ENCODE measurements around the gene FAM180A. TPM values are rescaled to one million over a fixed set of nuclear protein-coding genes. Genes with fewer than 3 reads are reported as not detected.

Gene FAM180A
- total RNA-seq, 2 donors from 2014 or later, result 79.1 to 133 TPM

- ATAC-seq (ENCODE audit: insufficient number of reproducible peaks, low FRiP score, low read depth), result no peak
- peaks cover 11 to 26% of the 10 kb centered on the region in 2 donors for H3K4me1 ChIP-seq (ENCODE audit: control insufficient read depth in 1 of 2, low read depth in 2 of 2)
- no peak overlapping the region for H3K4me3 ChIP-seq
- H3K27me3 ChIP-seq (replicated peaks; ENCODE audit: insufficient read depth), result no peaks in the 10 kb centered on the region
- DNase-seq (ENCODE audit: low spot score), result no peak
- no peaks in the 10 kb centered on the region for H3K36me3 ChIP-seq
- TF ChIP-seq, protein P1, sequence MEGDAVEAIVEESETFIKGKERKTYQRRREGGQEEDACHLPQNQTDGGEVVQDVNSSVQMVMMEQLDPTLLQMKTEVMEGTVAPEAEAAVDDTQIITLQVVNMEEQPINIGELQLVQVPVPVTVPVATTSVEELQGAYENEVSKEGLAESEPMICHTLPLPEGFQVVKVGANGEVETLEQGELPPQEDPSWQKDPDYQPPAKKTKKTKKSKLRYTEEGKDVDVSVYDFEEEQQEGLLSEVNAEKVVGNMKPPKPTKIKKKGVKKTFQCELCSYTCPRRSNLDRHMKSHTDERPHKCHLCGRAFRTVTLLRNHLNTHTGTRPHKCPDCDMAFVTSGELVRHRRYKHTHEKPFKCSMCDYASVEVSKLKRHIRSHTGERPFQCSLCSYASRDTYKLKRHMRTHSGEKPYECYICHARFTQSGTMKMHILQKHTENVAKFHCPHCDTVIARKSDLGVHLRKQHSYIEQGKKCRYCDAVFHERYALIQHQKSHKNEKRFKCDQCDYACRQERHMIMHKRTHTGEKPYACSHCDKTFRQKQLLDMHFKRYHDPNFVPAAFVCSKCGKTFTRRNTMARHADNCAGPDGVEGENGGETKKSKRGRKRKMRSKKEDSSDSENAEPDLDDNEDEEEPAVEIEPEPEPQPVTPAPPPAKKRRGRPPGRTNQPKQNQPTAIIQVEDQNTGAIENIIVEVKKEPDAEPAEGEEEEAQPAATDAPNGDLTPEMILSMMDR (IDR thresholded peaks at IDR 0.05), result no peak
- no peak overlapping the region for H3K27ac ChIP-seq
- no peaks in the 10 kb centered on the region for H3K9me3 ChIP-seq
These were observed 43.7 kb upstream of the FAM180A start for GRCh38 chr7:135792363-135792668.

DNA sequence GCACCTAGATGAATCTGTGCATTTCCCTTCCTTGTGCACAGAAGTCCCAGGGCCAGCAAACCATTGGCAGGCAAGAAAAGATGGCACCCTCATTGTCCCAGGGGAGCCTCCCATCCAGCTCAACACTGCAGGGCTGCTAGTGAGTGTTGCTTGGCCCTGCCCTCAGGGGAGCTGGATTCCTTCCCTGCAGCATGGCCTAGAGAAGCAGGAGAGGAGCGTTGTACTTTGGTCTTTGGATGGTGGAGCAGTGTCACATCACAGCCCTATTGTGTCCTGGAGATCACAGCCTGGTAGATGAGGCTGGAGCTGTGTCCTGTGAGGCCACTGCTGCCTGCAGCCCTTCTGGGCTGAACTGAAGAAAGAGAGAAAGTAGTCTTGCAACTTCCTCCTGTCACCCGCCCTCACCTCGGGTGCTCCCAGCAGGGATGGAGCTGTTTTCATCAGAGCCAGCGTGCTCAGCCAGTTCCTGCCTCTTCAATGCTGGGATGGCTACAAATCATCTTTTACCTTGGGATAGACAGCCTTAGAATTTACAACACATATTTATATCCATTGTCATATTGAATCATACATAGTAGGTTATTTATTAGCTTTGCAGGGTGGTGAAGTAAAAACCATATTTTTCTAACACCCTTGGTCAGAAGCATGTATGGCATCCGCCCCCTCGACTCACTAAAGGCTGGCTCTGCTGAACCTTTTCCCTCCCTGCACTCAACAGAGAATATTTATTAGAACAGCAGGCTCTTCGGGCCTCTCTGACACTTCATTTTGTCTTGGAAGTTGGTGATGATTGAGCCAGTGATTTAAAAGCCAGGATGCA, 43.1 kb upstream of the FAM180A start:
- no peak for DNase-seq (ENCODE audit: low spot score)
- Histone ChIP-seq H3K36me3 (no peaks in the 10 kb centered on the region), H3K4me3 (no peak overlapping the region), H3K4me1 (ENCODE audit: control insufficient read depth in 1 of 2, low read depth in 2 of 2) (peaks cover 11 to 20% of the 10 kb centered on the region in 2 donors), H3K27me3 (replicated peaks; ENCODE audit: insufficient read depth) (no peaks in the 10 kb centered on the region), H3K27ac (no peak overlapping the region), H3K9me3 (no peaks in the 10 kb centered on the region)
- no peak for ATAC-seq (ENCODE audit: insufficient number of reproducible peaks, low FRiP score, low read depth)
- TF ChIP-seq, protein P1 (IDR thresholded peaks at IDR 0.05), result no peak

DNA sequence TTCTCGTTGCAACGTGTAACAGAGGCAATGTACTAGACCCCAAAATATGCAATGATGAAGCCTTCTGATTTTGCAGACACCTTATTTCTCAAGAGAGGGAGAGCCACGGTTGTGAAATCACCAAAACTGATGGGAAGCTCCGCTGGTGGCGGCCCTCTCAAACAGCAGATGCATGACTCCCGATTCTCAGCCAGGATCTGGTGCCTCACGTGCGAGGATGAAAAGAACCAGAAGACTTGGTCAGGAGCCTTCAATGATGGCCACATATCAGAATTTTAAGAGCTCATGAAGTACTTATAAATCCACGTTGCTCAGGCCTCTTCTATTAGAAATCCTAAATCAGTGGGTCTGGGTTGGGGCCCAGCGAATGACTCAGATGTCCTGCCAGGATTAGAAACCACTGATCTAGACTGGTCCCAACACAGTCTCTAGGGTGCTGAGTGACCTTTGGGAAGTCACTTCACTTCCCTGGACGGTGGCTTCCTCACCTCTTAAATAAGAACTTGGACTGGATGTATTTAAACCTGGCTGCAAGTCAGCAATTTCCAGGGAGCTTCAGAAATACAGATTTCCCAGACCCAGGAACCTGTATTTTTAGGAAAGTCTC, 41.9 kb upstream of the FAM180A start:
- no peaks in the 10 kb centered on the region for H3K9me3 ChIP-seq
- no peak overlapping the region for H3K27ac ChIP-seq
- peaks cover 2 to 7% of the 10 kb centered on the region in 2 donors for H3K4me1 ChIP-seq (ENCODE audit: control insufficient read depth in 1 of 2, low read depth in 2 of 2)
- TF ChIP-seq, protein P1 (IDR thresholded peaks at IDR 0.05), result no peak
- DNase-seq (ENCODE audit: low spot score) (no peak), ATAC-seq (ENCODE audit: insufficient number of reproducible peaks, low FRiP score, low read depth) (no peak)
- no peaks in the 10 kb centered on the region for H3K36me3 ChIP-seq
- H3K4me3 ChIP-seq, result no peak overlapping the region
- no peaks in the 10 kb centered on the region for H3K27me3 ChIP-seq (replicated peaks; ENCODE audit: insufficient read depth)

DNA sequence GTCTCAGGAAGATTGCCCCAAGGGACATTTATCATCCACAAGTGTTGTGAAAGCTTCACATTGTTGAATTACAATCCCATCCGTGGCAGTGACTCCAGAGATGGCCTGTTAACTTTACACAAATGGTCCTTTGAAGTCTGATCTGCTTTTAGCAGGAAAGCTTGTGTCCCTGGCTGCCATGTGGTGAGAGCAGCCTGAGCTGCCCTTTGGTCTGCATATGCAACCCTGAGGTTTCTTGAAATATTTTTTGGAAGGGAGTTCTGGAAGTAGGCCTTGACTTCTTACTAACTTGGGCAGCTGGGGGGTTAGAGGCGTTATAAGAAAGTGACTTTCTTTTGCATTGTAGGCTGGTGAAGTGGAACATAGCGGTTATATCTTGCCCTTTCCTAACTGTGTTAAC, 41.3 kb upstream of the FAM180A start:
- no peak for ATAC-seq (ENCODE audit: insufficient number of reproducible peaks, low FRiP score, low read depth)
- Histone ChIP-seq H3K4me1 (ENCODE audit: control insufficient read depth in 1 of 2, low read depth in 2 of 2) (peaks cover 0 to 2% of the 10 kb centered on the region in 2 donors), H3K36me3 (no peaks in the 10 kb centered on the region), H3K9me3 (no peaks in the 10 kb centered on the region), H3K4me3 (no peak overlapping the region), H3K27ac (no peak overlapping the region), H3K27me3 (replicated peaks; ENCODE audit: insufficient read depth) (no peaks in the 10 kb centered on the region)
- no peak for DNase-seq (ENCODE audit: low spot score)
- TF ChIP-seq, protein P1 (IDR thresholded peaks at IDR 0.05), result no peak

GRCh38 chr7:135789431-135789830, 40.8 kb upstream of the FAM180A start:
- Histone ChIP-seq H3K27me3 (replicated peaks; ENCODE audit: insufficient read depth) (no peaks in the 10 kb centered on the region), H3K9me3 (no peaks in the 10 kb centered on the region), H3K27ac (no peak overlapping the region), H3K4me1 (ENCODE audit: control insufficient read depth in 1 of 2, low read depth in 2 of 2) (no peaks in the 10 kb centered on the region), H3K36me3 (no peaks in the 10 kb centered on the region), H3K4me3 (no peak overlapping the region)
- DNase-seq (ENCODE audit: low spot score) (no peak), ATAC-seq (ENCODE audit: insufficient number of reproducible peaks, low FRiP score, low read depth) (no peak)
- TF ChIP-seq, protein P1 (IDR thresholded peaks at IDR 0.05), result no peak
